ENCODE data around the gene MVD.

Gene MVD

DNA sequence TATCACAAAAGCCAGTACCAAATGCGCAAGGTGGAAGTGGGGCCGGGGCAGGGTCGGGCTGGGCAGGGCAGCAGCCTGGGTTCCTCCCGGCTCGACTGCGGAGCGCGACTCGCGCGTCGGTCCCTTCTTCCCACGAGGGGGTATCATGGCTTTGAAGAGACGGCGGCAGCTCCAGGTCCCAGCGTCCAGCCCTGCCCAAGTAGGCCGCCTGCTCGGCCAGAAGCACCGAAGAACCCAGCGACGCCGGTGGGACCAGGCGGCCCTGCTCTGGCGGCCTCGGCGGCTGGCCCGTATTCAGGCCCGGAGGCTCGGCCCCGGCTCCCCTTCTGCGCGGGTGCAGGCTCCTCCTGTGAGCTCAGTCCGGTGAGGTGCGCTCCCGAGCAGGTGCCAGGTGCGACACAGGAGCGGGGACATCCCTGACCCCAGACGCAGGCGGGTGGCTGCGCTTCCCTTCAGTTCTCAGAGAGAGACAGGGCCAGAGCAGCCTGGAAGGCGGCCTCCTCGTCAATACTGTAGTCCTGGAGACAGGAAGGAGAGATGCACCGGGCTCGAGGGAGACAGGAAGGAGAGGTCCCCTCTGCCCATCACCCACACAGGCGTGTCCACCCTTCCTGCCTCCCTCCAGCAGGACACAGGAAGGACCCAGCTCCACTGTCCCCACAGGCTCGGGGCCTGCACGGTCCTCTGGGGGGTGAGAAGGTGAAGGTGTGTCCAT, 34.4 kb upstream of the MVD start:
- no peak for DNase-seq

DNA sequence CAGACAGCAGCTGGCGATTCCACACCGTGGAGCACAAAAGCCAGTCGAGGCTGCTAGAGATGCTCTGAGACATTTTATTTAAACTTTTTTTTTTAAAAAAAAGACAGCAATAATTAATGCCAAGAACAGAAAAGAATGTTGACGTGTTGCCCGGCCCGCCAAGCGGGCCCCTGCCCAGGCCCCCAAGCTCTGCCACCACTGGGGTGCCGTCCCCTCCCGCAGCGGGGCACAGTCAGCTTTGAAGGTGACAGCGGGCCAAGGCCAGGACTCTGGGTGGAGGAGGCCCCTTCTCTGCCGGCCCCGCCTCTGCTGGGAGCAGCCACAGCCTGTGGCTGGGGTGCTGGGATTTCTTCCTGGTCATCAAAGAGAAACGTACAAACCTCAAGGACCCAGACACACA, 33.5 kb upstream of the MVD start:
- DNase-seq = no peak

DNA sequence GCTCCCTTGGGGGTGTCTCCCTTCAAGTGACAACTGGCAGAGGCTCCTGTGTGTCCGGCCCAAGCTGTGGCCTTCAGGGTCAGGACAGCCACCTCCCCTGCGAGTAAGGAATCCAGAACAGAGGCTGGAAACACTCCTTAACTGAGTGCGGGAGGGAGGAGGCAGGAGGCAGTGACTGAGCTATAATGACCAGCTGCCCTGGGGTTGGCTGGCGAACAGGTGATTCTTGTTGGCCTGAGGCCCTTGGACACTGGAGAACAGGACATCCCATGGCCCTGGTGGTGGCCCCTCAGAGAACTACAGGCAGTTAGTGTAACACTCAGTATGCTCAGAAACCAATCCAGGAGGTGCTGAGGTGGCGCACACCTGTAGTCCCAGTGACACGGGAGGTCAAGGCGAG, 32.9 kb upstream of the MVD start:
- no peak for DNase-seq

DNA sequence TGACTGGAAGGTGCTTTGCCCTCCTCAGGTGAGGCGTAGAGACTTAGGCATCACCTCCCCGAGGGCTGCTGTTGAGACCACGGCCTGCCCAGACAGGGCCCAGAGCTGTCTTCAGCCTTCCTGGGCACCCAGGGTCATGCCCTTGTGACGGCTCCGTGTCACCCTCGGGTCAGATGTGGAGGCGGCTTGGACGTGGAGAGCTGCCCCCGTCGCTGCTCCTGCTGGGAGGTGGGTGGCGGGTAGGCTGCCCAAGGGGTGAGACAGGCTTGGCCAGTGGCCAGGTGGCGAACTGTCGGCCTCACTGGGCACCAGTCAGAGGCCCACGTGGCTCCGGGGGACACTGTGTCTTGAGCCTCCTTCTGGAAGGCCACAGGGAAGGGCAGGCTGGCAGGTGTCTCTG, 32.3 kb upstream of the MVD start:
- no peak for DNase-seq

DNA sequence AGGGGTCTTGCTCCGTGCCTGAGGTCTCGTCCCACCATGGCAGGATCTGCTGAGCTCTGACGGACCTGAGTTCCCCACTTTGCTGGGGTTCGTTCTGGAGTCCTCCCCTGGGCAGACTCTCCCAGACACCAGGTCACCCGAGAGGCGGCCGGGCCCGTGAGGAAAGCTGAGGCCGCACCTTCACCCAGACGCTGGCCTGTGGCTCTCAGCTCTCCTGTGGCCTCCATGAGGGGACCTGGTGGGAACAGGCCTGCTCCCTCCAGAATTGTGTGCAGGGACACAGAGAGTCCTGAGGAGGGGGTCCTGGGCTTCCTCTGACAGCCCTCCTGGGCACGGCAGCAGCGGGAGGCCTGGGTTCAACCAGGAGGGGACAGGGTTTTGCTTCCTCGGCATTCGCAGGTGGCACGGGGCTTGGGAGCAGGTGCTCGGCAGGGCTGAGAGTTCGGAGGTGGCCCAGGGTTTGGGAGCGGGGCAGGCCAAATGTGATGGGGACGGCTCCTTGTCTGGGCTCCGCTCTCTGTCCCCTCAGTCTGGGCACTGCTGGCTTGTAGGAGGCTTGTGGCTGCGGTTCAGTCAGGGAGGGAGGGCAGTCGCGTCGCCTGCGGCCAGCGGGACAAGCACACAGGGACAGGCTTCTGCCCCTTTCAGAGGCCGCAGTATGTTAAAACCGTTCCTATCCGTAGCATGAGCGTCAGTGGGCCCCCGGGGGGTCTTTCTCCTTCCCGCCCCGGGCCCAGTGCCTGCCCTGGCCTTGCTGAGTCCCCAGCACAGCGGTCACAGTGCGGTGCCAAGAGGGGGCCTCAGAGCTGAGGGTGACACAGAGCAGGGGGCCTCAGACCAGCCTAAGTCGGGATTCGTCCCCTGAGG, 31.6 kb upstream of the MVD start:
- DNase-seq = no peak

DNA sequence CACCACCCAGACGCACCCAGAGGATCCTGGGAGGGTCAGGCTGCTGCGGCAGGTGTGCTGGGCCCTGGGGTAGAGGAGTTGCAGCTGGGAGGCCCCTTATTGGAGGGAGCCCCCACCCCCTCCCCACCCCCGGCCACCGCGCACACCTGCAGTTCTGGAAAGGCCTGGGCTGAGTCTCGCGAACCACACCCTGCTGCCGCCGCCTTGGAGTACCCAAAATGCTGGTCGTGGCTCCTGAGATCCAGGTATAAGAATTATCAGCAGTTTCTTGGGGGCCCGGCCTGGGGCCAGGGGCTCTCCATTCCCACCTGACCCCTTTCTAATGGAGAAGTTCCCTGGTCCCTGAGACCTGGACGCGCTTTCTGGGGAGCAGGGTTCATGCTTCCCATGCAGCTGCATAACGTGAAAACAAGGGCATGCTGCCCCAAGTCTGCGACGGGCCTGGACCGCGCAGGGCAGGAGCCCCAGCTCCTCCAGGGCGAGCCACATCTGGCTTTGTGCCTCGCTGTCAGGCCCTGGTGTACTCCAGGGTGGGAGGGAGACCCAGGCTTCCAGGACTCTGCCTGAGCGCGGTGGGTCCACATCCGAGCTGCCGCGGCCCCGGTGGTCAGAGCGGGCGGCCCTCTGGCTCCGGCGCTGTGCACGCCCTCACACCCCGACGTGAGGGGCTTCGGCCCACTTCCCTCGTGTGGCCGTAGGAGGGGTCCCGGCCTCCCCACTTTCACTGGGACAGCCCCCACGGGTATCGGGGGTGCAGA, 30.7 kb upstream of the MVD start:
- no peak for DNase-seq

DNA sequence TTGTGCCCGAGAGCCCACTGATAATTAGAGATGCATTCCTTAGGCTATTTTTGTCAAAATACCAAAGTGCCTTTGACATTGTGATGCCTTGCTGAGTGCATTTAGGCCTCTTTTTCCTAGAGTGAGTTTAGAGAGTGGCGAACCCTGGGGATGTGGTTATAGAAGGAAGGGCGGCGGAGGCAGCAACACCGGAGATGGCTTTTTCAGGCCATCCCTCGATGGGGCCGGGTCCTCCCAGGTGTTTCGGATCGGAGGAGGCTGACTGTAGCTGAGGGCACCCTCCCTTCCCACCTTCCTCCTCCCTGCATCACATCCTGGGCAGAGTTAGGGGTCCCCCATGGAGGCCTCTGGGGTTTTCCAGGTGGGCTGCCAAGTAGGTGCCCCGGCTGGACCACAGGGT, 30.0 kb upstream of the MVD start:
- DNase-seq = no peak

DNA sequence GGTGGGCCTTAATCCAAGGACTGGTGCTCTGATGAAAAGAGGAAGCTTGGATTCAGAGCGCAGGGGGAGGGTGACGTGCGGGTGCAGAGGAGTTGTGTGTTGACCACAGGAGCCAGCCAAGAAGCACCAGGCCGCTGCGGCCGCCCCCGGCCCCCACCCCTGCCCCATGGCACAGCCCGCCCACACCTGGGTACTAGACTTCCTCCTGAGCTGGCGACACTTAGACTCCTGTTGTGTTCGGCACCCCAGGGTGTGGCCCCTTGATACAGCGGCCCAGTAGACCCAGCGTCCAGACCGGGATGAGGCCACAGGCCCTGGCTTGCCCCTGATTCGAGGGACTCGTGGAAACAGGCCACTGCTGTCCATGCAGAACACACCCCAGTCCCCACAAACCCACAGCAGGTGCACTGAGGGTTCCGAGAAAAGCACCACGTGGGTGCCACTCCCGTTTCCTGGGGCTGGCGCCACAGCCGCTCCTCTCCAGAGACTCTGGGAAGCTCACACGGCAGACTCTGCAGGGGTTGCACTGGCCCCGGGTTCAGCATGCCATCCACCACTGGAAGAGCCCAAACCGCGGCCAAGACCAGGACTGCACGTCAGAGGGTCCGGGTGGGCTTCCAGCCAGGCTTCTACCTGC, 29.2 kb upstream of the MVD start:
- no peak for DNase-seq

DNA sequence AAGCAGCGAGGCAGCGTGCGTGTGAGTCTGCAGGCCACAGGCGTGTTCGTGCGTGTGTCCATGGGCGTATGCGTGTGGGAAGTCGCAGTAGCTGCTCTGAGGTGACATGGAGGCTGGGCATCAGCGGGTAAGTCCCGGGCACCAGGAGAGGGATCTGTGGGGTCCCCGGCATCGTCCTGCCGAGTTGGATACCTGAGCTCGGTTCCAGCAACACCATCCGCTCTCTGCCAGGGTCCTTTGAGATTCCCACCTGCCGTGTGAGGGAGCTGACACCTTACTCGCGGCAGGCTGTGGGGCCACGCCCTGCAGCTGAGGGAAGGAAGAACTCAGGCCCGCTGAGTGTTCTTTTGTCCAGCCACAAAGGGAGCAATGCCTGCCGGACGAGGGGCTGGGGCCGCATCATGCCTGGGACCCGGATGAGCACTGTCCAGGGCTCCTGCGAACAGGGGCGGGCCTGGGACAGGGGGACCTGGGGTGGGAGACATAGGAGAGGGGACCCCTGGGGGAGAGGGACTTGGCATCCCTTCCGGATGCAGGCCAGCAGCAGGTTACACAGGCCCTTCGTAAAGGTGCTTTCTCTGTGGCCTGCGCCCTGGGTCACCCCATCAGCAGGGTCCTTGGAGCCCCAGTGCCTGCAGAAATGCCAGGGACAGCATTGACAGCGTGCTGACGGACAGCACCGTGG, 28.4 kb upstream of the MVD start:
- no peak for DNase-seq

DNA sequence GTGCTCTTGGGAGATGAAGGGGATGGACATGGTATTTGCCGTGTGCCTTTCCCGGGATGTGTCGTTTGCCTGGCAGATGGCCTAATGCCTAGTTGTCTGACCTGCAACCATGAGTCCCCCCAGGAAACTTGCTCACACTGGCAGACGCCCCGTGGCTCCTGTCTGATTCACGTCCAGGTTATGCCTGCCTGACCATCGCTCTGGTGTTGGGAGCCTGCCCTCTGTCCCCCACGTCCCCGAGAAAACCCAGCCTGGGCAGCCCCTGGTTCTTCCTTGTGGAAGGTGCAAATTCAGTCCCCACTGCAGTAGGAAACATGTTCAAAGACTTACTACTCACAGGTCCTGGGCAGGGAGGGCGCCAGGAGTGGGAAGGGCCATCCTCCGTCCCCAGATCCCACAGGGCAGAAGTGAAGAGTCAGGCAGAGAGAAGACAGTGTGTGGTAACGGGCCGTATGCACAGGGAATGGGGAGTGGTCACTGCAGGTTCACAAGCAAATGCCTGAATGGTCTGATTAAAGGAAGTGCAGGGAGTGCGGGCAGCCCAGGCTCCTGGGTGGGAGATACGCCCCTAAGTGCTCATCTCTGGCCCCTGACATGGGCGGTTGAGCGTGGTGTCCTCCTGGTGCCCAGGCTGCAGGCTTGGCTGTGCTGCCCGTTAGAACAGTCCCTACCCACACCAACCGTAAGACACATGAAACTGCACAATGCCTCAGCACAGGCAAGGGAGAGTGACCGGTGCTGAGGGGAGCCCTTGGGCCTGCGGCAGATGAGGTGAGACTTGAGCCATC, 27.6 kb upstream of the MVD start:
- no peak for DNase-seq

DNA sequence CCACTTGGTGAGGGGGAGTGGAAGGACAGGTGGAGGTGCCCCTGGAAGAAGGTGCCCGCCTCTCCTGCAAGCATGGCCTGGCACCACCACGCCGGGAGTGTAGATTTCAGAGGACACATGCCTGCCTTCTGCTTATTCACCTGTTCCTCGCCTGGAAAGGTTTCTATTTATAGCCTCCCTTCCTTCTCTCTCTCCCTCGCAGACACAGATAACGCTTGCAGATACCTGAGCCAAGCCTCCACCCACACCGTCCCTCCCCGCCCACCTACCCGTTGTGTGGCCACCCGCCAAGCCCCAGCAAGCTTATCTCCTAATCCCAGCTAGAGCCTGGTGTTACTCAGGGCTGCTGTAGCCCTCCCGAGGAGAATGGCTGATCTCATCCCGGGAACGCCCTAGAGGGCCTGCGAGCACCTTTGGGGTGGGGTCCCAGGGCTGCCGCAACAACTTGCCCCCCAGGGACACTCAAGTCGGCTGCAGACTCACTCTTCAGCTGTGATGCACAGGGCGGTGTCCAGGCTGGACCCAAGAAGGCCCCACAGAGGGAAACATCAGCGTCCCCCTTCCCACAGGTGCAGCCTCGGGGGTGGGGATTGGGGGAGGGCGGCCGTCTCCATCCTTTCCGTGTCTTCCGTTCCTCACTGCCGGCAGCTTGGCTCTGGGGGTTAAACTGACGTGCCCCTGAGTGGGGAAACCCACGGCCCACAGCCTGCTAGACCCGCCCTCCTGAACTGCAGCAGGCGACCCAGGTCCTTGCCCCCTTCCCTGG, 25.3 kb upstream of the MVD start:
- DNase-seq = no peak

DNA sequence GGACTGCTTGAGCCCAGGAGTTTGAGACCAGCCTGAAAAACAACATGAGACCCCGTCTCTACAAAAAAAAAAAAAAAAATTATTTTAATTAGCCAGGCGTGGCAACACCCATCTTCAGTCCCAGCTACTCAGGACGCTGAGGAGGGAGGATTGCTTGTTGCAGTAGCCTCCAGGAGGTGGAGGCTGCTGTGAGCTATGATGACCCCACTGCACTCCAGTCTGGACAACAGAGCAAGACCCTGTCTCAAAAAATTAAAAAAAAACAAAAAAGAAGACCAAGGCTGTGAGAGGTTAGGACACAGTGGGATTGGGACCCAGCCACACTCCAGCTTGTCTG, 24.8 kb upstream of the MVD start:
- DNase-seq = no peak

DNA sequence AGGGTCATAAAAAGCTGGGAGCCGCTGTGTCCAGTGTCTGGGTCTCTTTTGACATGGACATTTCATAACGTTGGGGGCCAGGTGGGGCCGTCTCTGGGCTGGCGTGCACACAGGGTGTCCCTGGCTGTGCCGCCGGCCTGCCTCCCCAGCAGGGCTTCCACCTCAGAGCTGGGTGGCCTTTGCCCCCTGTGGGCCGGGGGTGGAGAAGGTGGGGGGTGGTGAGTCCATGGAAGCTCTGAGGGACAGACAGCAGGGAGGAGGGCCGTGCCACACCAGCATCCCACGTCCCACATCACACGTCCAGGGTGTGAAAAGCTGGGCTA, 24.3 kb upstream of the MVD start:
- DNase-seq = no peak

DNA sequence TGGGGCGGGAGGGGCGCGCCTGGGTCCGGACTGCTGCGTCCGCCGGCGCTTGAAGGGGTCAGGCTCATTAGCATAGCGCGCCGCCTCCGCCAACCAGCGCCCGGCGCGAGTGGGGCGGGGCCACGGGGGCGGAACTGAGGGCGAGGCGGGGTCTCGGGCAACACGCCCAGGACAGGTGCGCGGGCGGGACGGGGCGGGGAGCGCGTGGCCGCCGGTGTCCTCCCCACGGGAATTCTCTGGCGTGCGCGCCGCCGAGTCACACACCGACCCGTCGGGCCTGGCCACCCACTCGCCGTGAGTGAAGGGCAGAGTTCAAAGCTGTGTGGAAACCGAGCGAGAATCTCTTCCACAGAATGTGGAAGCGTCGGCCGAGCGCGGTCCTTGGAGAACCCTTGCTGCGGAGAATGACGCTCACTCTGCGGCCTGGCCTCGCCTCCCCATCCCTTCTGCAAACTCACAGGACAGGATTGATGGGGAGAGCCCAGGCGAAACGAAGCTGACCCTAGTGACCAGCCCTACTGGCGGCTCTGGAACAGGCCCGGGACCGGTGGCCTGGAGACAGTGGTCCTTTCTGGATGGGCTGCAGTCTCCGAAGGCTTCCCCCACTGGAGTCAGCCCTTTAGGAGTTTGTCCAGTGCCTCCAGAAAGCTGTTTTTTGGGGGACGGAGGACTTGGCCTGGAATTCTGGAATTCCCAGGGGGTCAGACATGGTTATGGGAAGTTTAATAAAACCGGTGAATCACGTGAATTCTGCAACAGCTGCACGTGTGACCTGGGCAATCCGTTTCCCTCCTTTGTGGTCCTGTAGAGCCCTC, 23.8 kb upstream of the MVD start, which contains the start of gene SNAI3:
TSS of gene SNAI3 (minus strand) at position 69 of the 815 bp plus-strand sequence. CDS start 101 bp downstream, outside the sequence.
- DNase-seq = peak; percentile 6

DNA sequence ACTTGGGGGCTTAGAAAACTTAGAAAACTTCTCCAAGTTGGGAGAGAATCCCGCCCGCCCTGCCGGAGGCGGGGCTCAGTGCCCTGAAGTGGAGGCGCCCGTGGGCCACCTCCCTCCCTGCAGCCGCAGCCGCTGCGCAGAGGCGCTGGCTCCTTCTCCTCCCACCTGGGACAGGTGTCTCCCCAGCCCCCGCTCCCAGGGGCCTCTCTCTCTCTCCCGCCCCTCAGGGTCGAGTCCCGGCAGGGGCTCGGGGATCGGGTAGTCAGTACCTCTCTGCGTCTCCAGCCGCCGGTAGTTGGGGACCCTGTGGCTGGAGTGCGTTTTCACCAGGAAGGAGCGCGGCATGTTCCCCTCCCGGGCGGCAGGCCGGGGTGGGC, 23.2 kb upstream of the MVD start:
- no peak for DNase-seq

DNA sequence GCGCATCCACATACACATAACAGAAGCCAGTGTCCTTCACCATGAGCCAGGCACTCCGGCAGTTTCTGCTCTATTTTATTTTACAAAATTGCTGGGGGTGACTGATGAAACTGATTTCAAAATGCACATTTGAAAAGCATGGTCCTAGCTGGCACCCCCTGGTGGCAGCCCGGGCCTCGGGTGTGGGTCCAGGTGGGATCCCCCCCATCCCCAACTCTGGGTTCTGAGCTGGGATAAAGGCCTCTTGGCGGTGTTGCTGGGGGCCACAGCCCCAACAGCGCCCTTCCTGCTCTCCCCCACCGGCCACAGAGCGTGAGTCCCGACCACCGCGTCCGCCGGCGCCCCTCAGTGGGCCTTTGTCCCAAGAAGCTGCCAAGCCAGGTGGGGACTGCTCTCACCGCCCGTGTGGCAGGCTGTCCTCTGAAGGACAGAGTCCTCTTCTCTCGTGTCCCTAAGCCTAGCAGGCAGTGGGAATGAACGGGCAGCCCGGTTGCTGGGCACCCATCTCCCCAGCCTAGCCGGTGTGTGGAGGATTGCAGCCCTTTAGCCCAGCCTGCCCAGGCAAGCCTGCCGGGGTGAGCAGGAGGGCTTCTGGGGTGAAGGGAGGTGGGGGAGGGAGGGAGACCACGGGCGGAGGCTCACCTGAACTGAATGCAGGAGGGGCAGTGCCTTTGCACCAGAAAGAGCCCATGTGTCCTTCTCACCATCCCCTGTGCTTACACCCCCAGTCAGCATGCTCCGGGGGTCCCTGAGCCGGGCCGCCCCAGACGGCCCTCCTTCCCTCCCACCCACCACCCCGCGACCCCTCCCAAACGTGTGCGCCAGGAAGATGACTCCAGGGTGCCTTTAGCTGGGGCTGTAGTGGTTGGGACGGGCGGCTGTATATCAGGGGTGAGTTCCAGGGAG, 22.5 kb upstream of the MVD start:
- DNase-seq = no peak

DNA sequence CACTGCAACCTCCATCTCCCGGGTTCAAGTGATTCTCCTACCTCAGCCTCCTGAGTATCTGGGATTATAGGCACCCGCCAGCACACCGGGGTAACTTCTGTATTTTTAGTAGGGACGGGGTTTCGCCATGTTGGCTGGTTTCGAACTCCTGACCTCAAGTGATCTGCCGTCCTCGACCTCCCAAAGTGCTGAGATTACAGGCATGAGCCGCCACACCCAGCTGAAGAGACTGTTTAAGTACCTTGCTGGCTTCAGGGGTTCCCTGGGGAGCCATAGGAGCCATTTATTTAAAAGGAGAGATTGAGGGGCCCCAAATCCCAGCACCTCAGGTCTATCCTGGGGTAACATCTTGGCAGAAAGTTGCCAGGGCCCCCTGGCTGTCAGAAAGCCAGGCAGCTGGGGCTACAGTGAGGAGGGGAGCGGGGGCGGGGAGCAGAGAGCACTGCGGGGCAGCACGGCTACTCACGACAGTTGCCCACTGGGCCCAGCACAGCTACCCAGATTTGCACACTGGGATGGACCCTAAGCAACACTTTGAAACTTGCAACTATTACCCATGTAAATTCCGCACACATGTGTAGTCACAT, 21.8 kb upstream of the MVD start:
- DNase-seq = no peak

DNA sequence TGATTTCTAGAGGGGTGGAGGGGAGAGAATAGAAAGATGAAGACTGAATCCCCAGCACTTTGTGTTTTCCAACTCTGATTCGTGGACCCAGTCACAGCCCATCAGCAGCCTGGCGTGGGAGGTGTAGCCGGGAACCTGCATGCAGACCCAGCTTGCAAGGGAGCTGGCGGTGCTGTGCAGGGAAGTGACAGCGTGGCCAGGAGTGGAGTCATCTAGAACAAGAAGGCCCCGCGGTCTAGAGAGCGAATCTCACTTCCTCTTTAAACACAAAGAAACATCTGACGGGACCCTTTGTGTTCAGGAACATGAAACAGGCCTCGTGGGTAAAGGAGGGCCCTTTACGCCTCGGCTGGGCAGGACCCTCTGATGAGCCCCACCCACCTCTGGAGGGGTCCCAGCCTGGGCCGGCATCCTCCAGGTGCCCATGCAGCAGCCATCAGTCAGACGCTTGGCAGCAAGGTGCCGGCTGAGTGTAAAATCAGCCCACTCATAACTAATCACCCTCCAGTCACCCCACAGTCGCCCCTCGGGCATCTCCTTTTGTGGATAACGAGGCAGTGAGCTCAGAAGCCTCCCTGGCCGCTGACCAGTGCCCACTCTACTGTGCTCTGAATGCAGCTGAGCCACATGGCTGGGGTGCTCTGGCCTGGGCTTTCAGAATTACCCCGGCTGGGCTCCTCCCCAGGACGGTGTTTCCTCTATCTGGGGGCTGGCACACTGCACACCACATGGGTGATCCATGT, 19.0 kb upstream of the MVD start:
- no peak for DNase-seq
